Measurements from ENCODE around the gene GRAMD1A.
A peak's percentile ranks its signal among the peaks of the same experiment; 100 is the strongest.

The GRAMD1A gene

GRCh38 chr19:34957830-34958751 lies 42.0 kb upstream of the GRAMD1A start (continued):
- TF ChIP-seq ZNF626 (tag by site-specific recombination; IDR thresholded peaks at IDR 0.05) (0 out of 2 replicates have a peak, but pooled peaks have one; percentile 20), ZNF18 (tag by site-specific recombination; IDR thresholded peaks at IDR 0.05) (peak; percentile 86), SCRT2 (tag by site-specific recombination; IDR thresholded peaks at IDR 0.05) (no peak), ZBTB1 (tag by site-specific recombination; IDR thresholded peaks at IDR 0.05) (no peak), SETDB1 (IDR thresholded peaks at IDR 0.05; ENCODE audit: insufficient read length, low read length) (peak; percentile 100), ZNF394 (tag by site-specific recombination; IDR thresholded peaks at IDR 0.05; ENCODE audit: borderline replicate concordance) (no peak), ZNF16 (tag by site-specific recombination; IDR thresholded peaks at IDR 0.05; ENCODE audit: low read depth) (no peak), ZNF677 (tag by site-specific recombination; IDR thresholded peaks at IDR 0.05) (no peak)

GRCh38 chr19:34959021-34959420 lies 41.1 kb upstream of the GRAMD1A start:
- CTCF ChIA-PET, result interaction anchor here (2.1 kb wide), 1 partner anchor 14 kb away, joined by 8 read pairs; no protein-coding TSS in a partner anchor

More at GRCh38 chr19:34959021-34959420, 41.1 kb upstream of the GRAMD1A start:
- H3K9me3 ChIP-seq (ENCODE audit: control insufficient read depth, insufficient read depth, low read depth, low read length), result peaks cover 14% of the 10 kb centered on the region
- H3K4me1 ChIP-seq (ENCODE audit: control insufficient read depth, insufficient read depth, low read length), result peaks cover 16% of the 10 kb centered on the region
- H3K36me3 ChIP-seq (ENCODE audit: control insufficient read depth in 2 of 2, insufficient read depth in 1 of 2, low read length in 2 of 2), result peaks cover 15 to 65% of the 10 kb centered on the region in 2 experiments
- no peak overlapping the region for H3K27ac ChIP-seq (ENCODE audit: extremely low read depth, low read depth, low read length)
- TF ChIP-seq ZNF580 (tag by site-specific recombination; IDR thresholded peaks at IDR 0.05) (no peak), ZNF350 (tag by site-specific recombination; IDR thresholded peaks at IDR 0.05) (no peak), ZNF335 (tag by site-specific recombination; conservative IDR thresholded peaks at IDR 0.05) (no peak), PRDM6 (tag by site-specific recombination; IDR thresholded peaks at IDR 0.05) (no peak), ZNF221 (tag by site-specific recombination; IDR thresholded peaks at IDR 0.05; ENCODE audit: borderline replicate concordance) (no peak), ZNF629 (tag by site-specific recombination; IDR thresholded peaks at IDR 0.05) (no peak), ZBTB20 (tag by site-specific recombination; IDR thresholded peaks at IDR 0.05) (no peak), KLF10 (tag by site-specific recombination; IDR thresholded peaks at IDR 0.05) (no peak), ZNF266 (tag by site-specific recombination; IDR thresholded peaks at IDR 0.05; ENCODE audit: low read depth) (no peak), ZBTB48 (tag by site-specific recombination; IDR thresholded peaks at IDR 0.05) (no peak), ZNF776 (tag by site-specific recombination; IDR thresholded peaks at IDR 0.05; ENCODE audit: borderline replicate concordance) (no peak), ZNF843 (tag by site-specific recombination; IDR thresholded peaks at IDR 0.05) (no peak), TRIM28 (IDR thresholded peaks at IDR 0.05; ENCODE audit: borderline replicate concordance, low read length) (no peak), ZNF558 (tag by site-specific recombination; IDR thresholded peaks at IDR 0.05) (no peak), ZNF530 (tag by site-specific recombination; IDR thresholded peaks at IDR 0.05; ENCODE audit: low read depth) (no peak), ZNF211 (tag by site-specific recombination; IDR thresholded peaks at IDR 0.05; ENCODE audit: low read depth) (no peak), ZNF175 (tag by site-specific recombination; IDR thresholded peaks at IDR 0.05) (no peak)
- POLR2A ChIA-PET, result no interaction called here
- no peak overlapping the region for H3K4me3 ChIP-seq (ENCODE audit: low read depth, low read length)
